CD4-positive, alpha-beta T cell treated with Interleukin-4 for 1 hour (primary cell): ENCODE measurements around the gene COL12A1.

Experiments used
- DNase-seq, 2 donors: peaks; one replicate each; pipeline ENCODE4 v3.0.0-alpha.2; 2020 to 2022

Gene COL12A1

DNA sequence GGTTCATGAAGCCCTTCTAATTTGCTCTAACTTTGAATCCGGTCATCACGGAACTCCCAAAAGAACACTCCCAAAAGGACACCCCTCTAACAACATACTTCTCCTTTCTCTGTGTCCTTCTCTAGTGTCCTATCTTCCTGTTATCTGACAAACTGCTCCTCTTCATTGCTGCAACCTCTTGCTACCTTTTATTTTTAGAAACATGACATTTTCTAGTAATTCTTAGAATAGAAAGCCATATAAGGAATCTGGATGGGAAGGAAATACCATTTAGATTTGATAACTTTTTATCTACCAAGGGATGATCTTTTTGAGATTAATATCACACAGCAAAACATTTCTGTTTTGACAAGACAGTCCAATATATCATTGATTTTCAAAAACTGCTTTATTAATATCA, 63.1 kb downstream of the COL12A1 start:
- no peak for DNase-seq

DNA sequence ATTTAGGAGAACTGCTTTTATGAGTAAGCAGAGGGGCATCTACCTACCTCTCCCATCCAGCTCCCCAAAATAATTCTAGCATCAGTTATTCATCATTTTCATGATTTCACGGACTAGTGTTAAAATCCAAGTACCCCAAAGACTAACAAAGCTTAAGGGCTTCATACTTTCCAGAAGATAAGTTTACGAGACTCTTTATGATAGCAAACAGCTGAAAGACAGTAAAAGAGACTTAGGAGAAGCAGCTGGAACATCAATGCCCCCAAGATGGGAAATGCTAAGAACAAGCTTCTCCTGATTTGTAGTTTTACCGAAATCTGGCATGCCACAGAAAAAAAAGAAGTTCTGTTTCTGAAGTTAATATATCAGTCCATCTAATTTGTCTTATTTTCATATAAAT, 70.0 kb downstream of the COL12A1 start:
- no peak for DNase-seq

DNA sequence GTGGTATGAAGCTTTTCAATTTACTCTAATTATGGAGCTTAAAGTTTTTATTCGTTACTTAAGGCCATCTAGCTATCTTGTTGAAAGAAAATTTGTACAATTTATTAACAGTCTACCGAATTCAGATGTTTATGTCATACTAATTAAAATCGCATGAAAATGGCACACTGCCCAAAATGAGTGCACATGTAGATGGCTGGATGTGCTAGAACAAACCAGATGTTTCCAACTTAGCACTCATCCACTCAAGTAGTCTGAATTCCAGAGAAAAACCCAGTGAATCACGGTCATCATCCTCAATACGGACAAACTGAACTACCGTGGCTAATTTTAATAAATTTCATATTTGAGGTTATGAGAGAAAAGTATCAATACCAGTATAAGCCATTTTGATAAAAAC, 70.4 kb downstream of the COL12A1 start:
- DNase-seq = no peak

DNA sequence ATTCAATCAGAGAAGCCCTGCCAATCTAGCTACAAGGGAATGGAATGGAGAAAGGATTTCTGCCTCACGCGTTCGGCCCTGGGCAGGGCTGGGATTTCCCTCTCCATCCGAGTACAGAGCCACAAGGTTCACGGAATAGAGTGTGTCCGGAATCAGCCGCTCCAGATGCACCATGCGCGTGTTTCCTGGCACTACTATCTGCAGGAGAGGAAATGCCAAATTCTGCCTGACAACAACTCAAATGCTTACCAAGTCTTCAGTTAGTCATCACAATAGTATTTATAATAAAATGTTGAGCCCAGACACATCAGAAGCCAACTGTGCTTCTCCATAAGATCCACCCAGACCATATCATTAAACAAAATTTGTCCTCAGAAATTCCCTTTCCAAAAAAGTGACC, 75.1 kb downstream of the COL12A1 start:
- no peak for DNase-seq

DNA sequence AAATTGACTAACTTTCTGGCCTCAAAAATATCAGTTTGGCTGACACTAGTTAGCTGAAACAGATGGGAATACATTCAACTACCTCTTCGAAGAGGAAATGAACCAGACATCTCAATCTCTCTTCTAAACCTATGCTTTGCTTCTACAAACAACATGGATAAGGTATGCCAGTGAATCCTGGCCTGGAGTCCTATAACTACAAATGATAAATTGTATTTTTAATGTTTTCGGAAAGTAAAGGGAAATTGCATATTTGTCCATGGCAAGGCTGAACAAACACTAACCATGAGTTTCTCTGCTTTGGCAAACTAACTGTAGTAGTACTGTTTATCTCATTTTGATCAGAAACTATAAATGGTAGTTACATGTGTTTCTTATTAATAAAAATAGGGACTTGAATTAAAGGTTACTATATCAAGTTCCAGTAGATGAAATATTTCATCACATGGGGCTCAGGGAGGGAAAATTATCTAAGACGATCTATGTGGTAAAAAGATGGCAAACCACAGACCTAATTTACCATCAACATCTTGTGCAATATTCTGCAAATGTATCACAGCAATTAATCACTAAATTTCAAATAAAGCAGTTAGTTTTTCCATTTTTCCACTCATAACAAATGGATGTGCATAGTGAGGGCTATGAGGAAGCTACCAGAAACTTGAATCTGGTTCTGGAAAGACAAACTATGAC, 76.8 kb downstream of the COL12A1 start:
- no peak for DNase-seq

DNA sequence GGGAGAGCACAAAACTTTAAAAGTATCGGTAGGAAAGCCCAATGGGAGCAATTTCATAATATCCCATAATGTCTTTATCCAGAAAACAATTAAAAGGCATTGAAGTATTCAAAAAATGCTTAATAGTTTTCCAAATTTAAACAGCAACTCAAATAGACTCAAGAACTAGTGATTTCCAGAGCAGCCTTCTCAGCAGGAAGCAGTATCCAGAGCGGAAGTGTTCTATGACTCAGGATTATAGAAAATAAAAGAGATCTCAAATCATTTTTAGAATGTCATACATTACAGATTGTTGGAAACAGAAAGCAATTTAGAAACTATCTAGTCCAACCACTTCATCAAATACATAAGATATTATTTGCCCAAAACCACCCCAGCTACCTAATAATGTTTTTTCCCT, 79.3 kb downstream of the COL12A1 start:
- DNase-seq = no peak

DNA sequence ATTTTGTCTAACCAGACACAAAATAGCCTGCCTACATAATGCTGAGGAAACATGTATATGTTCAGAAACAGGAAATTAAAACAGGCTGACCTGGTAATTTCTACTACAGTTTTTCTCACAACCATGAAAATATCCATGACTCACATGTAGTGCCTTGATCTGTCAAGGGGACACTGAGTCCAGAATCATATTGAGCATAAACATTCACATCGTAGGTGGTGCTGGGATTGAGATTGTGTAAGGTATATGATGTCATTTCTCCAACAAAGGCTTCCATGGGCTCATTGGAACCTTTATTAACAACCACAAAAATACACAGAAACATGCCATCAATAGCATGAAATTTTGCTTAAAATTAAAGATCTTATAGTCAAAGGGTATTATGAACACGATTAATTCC, 80.9 kb downstream of the COL12A1 start:
- no peak for DNase-seq

DNA sequence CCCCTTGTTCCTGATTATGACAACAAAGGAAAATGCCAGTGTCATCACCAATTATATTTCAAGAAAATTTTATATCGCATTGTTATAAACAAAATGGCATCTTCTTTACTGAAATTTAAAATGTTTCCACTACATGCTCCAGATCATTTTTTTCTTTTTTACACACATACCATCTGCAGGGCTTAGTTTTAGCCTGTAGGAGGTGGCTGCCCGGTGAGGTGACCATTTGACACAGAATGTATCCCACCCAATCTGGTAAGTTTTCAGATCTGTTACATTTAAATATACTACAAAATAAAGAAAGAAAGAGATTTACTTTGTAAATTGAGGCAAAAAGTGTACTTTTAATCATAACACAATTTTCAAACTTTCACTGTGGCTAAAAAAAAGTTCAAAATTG, 81.8 kb downstream of the COL12A1 start:
- DNase-seq = no peak

DNA sequence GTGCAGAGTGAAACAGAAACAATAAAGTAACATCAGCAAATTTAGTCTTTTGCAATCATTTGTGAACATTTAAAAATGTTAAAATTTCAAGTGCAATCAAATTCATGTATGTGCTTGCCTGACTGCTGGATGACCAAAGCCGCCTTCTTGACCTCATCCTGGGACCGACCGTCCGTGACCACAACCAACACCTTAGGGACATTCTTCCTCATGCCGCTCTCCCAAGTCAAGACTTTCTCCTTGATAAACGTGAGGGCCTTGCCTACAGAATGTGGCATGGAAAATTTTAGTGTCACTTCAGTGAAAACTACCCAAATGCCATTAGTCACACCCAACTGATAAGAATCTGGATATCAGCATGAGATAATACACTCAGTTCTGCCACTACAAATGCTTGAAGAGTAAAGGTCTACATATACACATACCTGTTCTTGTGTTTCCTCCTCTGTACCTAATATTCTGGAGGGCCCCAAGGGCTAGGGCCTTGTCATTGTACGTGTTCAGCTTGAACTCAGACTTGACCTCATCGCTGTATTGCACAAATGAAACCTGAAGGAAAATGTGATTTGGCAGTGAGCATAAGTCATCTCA, 86.8 kb downstream of the COL12A1 start:
- no peak for DNase-seq

DNA sequence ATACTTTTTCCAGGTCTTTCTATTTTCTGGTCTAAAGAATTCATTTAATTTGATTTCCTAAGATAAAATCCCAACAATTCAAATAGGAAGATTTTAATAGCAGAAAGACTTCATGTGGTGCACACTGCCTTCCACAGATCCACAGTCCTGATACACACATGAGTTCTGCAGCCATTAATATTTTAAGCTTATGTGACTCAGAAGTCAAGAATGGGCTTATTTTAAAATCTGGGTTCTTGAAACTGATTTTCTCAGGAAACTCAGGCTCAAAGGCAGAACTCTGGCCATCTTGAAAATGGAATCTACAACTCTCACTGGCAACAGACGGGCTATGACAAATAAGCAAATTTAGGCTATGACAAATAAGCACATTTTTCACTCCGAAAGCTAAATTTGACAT, 88.2 kb downstream of the COL12A1 start:
- no peak for DNase-seq

DNA sequence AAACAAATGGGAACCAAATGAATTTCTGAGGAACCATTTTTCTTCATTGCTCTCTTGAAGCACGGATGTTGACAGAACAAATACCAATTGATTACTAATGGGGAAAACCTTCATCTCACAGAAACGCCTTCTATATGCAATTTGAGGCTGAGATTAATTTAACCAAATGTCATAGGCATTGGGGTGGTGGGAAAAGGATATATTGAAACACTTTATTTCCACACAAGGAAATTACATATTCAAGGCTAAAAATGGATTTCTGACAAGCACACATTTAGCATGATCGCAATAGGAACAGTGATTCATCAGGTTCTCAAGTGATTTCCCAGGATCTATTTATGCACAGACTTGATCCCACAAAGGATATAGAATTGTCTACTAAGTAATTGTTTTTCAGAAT, 88.9 kb downstream of the COL12A1 start:
- no peak for DNase-seq

DNA sequence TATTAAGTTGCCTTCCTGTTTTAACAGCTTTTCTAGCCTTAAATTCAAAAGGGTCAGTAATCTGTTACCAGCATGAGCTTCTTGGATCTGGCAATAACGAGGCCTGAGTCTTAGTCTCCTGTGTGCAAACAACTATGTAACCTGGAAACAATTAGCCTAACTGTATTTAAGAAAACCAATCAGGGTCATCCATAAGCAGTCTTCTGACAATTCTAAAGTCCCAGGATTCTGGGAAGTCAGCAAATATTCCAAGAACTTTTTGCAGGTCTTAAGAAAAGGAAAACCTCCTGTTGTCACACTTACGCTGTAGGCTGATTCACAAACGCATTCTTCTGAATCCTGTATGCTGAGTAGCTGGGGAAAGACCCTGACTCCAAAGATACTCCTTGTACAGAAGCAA, 90.4 kb downstream of the COL12A1 start:
- no peak for DNase-seq

DNA sequence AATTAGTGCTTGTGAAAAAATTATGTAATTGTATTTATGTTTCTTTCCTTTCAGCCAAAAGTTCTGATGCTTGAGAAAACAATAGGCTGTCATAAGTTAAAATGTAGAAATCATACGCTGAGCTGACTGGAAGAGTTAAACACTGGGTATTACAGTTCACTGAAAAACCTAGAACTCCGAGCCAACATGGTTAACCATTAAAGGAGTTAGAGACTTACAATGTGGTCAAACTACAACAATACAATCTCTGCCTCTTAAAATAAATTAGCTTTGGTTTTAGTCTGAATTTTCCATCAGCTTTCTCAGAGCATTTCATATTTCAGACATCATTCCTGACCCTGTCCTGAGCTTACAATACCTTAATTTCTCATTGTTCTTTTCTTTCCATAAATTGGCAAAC, 91.0 kb downstream of the COL12A1 start:
- DNase-seq = no peak

DNA sequence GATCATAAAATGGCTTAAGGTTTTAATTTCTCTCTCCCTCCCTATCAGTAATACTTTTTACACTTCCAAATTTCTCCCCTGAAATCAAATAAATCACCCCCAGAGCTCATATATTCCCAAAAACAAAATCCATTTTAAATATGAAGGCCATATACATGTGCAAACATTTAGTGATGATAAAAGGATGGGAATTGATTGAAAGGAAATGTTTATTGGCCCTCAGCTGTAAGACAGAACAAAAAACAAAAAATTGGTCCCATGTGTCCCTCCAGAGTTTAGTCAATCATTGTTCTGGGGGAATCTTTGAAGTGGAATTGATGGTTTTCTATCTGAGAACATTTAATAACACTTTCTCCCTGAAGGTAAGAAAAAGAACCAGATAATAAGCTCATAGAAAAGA, 91.7 kb downstream of the COL12A1 start:
- no peak for DNase-seq

DNA sequence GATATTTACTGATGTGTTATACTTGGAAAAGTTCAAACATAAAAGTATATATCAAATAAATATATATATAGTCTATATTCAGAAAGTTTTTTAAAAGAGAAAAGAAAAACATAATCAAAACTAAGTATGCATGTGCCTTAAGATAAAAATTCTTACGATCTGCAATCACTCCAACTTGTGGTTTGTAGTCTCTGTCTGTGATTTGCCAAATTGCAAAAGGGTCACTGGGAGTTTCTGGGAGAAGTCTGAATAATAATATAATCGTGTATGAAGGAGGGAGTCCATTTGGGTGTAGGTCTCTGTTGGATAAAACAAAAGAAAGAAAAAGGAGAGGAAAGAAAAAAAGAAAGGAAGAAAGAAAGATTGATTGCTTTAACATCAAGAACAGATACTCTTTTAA, 92.4 kb downstream of the COL12A1 start:
- DNase-seq = no peak

DNA sequence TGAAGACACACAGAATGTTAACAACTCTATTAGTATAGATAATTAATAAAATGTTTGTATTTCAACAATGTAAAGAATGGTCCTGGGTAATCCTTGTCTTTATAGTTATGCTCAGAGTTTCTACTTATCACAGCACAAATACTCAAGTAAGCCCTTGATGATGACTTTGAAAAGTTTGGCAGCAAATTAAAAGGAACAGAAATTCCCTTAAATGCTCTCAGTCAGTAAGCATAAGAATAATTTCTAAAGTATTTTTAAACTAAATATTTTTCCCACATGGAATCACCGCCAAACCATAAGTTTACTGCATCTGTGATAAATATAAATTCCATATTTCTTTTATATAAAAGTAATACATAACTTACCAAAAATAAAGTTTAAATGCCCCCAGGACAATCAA, 96.1 kb downstream of the COL12A1 start:
- no peak for DNase-seq

DNA sequence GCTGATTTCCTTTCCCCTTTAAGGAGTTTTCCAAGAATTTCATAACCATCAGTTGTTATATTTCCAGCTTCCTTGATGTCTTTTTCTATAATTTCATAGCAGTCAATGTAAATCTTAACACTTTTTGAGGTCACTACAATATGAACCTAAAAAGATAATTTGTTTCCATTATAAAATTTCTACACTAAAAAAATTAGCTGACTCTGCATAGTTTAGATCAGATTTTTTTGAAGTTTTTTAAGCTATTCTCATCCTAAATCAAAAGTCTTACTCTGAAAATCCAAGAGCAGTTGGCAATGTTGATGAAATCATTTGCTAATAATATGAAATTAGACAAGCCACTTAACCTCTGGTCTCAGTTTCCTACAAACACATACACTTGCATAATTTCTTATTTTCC, 96.8 kb downstream of the COL12A1 start:
- DNase-seq = no peak

DNA sequence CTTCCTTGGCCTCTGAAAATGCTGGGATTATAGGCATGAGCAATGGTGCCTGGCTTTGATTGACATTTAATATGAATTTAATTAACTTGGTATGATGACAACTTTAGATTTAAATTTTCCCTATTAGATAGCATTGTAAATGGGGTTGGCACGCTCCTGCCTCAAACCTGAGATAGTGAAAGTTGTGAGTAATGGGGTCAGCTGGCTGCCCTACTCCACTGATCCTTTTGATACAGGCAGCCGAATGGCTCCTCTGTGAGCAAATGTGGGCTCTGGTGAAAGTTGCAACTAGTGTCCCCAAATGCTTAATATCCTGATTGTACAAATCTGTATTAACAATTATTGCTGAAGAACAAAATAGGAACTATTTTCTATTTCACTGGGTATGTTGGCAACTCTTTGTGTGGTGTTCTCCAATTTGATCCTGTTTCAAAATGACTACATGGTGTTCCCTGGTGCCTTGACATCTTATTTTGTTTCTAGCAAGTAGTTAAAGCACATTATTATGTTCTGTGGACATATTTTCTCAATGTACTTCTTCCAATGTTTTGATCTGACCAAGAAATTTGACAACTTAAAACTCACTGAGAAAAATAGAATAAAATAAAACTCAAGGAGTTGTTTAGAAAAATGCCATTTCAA, 97.4 kb downstream of the COL12A1 start:
- DNase-seq = no peak

DNA sequence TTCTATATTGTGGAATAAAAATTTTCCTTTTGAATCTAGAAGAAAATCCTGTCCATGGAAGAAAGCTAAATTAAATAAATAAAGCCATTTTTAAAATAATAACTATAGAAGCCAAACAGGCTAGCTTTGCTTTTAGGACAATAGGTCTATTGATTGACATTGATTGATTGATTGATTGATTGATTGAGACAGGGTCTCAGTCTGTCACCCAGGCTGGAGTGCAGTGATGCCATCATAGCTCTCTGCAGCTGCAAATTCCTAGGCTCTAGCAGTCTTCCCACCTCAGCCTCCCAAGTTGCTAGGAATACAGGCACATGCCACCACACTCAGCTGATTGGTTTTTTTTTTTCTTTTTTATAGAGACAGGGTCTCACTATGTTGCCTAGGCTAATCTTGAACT, 97.9 kb downstream of the COL12A1 start:
- DNase-seq = no peak

DNA sequence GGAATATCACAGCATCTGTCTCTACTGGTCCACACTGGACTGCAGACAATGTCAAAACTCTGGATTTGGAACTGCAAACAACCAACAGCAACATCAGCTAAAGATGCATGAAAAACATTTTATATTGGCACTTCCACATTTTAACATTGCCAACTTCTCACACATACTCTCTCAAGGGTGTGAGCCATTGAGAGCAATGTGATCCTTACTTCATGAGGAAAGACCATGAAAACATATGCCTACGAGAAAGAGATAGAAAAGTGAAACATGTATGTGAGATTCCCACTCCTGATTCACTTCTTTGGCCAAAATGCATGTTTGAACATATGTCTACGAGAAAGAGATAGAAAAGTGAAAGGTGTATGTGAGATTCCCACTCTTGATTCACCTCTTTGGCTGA, 99.4 kb downstream of the COL12A1 start:
- DNase-seq = no peak

DNA sequence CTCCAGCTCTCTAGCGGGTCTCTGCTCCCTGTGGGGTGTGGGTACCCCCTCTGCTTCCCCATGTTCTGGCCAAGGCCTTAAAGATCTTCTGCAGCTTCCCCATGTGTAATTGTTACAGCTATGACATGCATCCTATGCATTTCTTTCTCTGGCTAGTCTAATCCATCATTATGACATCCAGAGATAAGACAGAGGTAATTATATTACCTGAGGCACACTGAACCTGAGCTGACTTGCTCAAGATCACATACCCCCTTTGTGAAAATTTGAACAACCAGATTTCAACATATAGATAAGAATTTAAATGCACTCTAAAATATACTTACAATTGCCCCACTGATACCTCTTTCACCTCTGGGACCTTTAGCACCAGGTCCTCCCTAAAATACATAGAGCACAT, 102.4 kb downstream of the COL12A1 start:
- DNase-seq = no peak

DNA sequence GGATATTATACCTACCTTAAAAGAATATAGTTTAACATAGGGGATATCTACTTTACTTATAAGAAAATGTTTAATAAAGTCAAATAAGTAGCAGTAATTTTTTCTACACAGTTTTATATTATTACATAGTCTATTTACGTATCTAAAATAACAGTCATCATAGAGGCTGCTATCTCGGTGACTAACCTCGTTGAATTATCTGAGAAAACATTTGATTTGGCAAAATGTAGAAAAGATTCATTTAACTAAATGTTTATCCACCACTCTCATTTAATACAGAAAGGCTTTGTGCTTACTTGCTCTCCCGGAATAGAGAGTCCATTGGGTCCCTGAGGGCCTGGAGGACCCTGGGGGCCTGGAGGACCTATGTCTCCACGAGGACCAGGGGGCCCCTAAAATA, 103.6 kb downstream of the COL12A1 start:
- no peak for DNase-seq

DNA sequence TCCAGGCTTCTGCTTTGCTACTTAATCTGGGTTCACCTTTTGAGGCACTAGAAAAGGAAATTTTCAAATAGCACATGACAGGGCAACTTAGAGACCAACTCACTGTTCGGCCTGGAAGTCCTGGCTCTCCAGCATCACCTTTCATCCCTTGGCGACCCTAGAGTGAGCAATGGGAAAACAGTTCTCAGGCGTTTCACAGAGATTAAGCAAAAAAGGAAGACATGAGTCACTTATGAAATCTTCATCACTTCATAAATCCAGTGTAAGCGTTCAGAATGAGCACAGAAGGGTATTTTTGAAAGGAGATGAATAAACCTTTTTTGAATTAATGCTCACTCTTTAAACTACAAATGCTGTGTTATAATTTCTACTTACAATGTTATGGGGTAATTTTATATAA, 104.0 kb downstream of the COL12A1 start:
- DNase-seq = no peak

DNA sequence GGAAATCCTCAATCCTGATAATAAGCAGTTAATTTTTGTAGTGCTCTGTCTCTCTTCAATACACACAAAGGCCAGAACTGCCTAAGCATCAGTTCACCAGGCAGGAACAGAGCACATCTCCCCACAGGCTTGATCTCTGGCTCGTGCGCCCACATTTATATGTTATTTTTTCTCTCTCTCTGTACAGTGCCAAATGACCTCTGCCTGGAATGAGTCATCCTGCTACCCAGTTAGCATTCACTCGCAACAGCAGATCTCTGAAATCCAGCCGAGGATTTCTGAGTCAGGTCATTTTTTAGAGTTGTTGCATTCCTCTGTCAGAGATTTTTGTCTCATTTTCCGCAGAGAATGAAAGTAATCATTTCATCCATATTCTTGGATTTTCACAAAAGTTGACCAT, 107.1 kb downstream of the COL12A1 start:
- no peak for DNase-seq

DNA sequence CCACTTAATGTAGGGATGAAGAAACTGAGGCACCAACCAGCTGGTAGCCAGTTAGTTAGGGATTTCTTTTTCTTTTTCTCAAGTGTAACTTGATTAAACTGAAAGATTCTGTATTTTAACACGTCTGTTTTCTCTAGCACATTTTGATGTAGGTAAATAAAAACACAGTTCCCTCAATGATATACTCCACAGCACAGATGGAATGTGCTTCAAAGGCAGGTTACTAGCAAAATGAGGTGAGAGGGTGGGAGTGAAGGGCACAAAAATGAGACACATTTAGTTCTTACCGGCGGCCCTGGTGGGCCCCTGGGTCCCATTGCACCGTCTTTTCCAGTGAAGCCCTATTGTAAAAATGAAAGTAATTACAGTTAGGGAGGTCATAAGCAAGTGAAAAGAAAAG, 108.9 kb downstream of the COL12A1 start:
- DNase-seq = no peak
